NB4 (cell line): ENCODE results near the gene NOP9.

ENCODE experiments used
- CTCF ChIP-seq: IDR thresholded peaks from one replicate; pipeline ENCODE4 v1.5.1; 2012; ENCODE audit warnings: low read depth, low read length
- POLR2A ChIP-seq: IDR thresholded peaks from 2 replicates; pipeline ENCODE4 v1.6.1; 2011; ENCODE audit warnings: mild to moderate bottlenecking; ENCODE audit not compliant: insufficient read length; ENCODE audit errors: extremely low read depth

- TF ChIP-seq CTCF = no peak
- TF ChIP-seq POLR2A = no peak
Observed at GRCh38 chr14:24348186-24348585, 48.5 kb downstream of the NOP9 start.
